Type B pancreatic cell (in vitro differentiated cells): ENCODE results near the gene DPM2. TPM values are rescaled to one million over a fixed set of nuclear protein-coding genes. Genes with fewer than 3 reads are reported as not detected.

Source experiments
- DNase-seq: peaks from one replicate; pipeline ENCODE4 v3.0.0; 2021; ENCODE audit warnings: mixed read lengths; ENCODE audit not compliant: unreplicated experiment; ENCODE audit errors: extremely low spot score
- H3K27ac Mint-ChIP-seq: 2 replicates; pipeline ENCODE4 v1.8.0; 2021; ENCODE audit warnings: mild to moderate bottlenecking, mixed read lengths
- H3K27me3 Mint-ChIP-seq: 2 replicates; pipeline ENCODE4 v1.8.0; 2021; ENCODE audit warnings: mixed read lengths
- H3K36me3 Mint-ChIP-seq: 2 replicates; pipeline ENCODE4 v1.8.0; 2021; ENCODE audit warnings: mixed read lengths
- H3K4me1 Mint-ChIP-seq: one replicate; pipeline ENCODE4 v1.8.0; 2021; ENCODE audit warnings: mixed read lengths; ENCODE audit not compliant: unreplicated experiment
- H3K4me3 Mint-ChIP-seq: 2 replicates; pipeline ENCODE4 v1.8.0; 2021; ENCODE audit warnings: mild to moderate bottlenecking, mixed read lengths
- H3K9me3 Mint-ChIP-seq: 2 replicates; pipeline ENCODE4 v1.8.0; 2021; ENCODE audit warnings: mixed read lengths
- CTCF ChIP-seq: fragments of 200-600 bp; sonication (generic); conservative IDR thresholded peaks from 2 replicates; pipeline ENCODE4 v1.5.0; 2021; ENCODE audit warnings: antibody characterized with exemption, mild to moderate bottlenecking
- total RNA-seq: library from RNA; stranded (reverse); gene quantifications from 2 replicates; pipeline ENCODE4 v1.2.1, GENCODE V29; 2021; ENCODE audit warnings: low replicate concordance

DPM2 gene
- total RNA-seq, 1 donor from 2014 or later = 41.6 TPM

- no peak for TF ChIP-seq CTCF
- no peaks in the 10 kb centered on the region for H3K9me3 Mint-ChIP-seq
These were observed 44.8 kb downstream of the DPM2 start for GRCh38 chr9:127892831-127893230.

GRCh38 chr9:127890053-127890452 is 47.6 kb downstream of the DPM2 start:
- Mint-ChIP-seq H3K27me3 (no peaks in the 10 kb centered on the region), H3K27ac (no peak overlapping the region), H3K4me3 (no peak overlapping the region), H3K9me3 (no peaks in the 10 kb centered on the region), H3K36me3 (peaks cover 45% of the 10 kb centered on the region), H3K4me1 (no peaks in the 10 kb centered on the region)
- DNase-seq = no peak
- TF ChIP-seq CTCF = no peak

More at GRCh38 chr9:127892831-127893230, 44.8 kb downstream of the DPM2 start:
- Mint-ChIP-seq H3K36me3 (peaks cover 45% of the 10 kb centered on the region), H3K27ac (no peak overlapping the region), H3K27me3 (no peaks in the 10 kb centered on the region), H3K4me3 (no peak overlapping the region), H3K4me1 (peaks cover 6% of the 10 kb centered on the region)
- DNase-seq = no peak

- Mint-ChIP-seq H3K9me3 (no peaks in the 10 kb centered on the region), H3K36me3 (peaks cover 27% of the 10 kb centered on the region), H3K27ac (no peak overlapping the region), H3K4me1 (no peaks in the 10 kb centered on the region), H3K27me3 (no peaks in the 10 kb centered on the region), H3K4me3 (no peak overlapping the region)
- DNase-seq = no peak
- TF ChIP-seq CTCF = peak; percentile 48
These were observed 49.9 kb downstream of the DPM2 start for GRCh38 chr9:127887792-127888191.

- no peaks in the 10 kb centered on the region for H3K4me1 Mint-ChIP-seq
- no peak for TF ChIP-seq CTCF
- H3K4me3 Mint-ChIP-seq = no peak overlapping the region
- H3K36me3 Mint-ChIP-seq = peaks cover 19% of the 10 kb centered on the region
- no peak overlapping the region for H3K27ac Mint-ChIP-seq
- DNase-seq = no peak
- no peaks in the 10 kb centered on the region for H3K9me3 Mint-ChIP-seq
- H3K27me3 Mint-ChIP-seq = no peaks in the 10 kb centered on the region
These were observed 51.2 kb downstream of the DPM2 start for GRCh38 chr9:127886401-127886972.

- no peaks in the 10 kb centered on the region for H3K9me3 Mint-ChIP-seq
- H3K27ac Mint-ChIP-seq = no peak overlapping the region
- H3K27me3 Mint-ChIP-seq = no peaks in the 10 kb centered on the region
- H3K4me1 Mint-ChIP-seq = no peaks in the 10 kb centered on the region
- no peak overlapping the region for H3K4me3 Mint-ChIP-seq
- no peak for DNase-seq
- TF ChIP-seq CTCF = no peak
- peaks cover 12% of the 10 kb centered on the region for H3K36me3 Mint-ChIP-seq
These were observed 52.0 kb downstream of the DPM2 start for GRCh38 chr9:127885508-127886281.

Other genes with a start within 250 kb of the DPM2 start
- gene CFAP157, start 230.9 kb downstream of the DPM2 start, total RNA-seq = 0.26 and 8.0 TPM in 2 replicates
- gene PTRH1, start 222.2 kb downstream of the DPM2 start, total RNA-seq = 12.0 and 13.9 TPM in 2 replicates
- gene TTC16, start 221.8 kb downstream of the DPM2 start, total RNA-seq = 0.10 TPM in 1 of 2 replicates, not detected in the other
- 21.5 and 21.9 TPM in 2 replicates for gene TOR2A, start 202.6 kb downstream of the DPM2 start, total RNA-seq
- gene SH2D3C, start 159.2 kb downstream of the DPM2 start, total RNA-seq = 1.6 and 7.1 TPM in 2 replicates
- 65.8 and 77.3 TPM in 2 replicates for gene CDK9, start 151.8 kb downstream of the DPM2 start, total RNA-seq
- gene FPGS, start 135.0 kb downstream of the DPM2 start, total RNA-seq = 18.7 and 42.4 TPM in 2 replicates
- gene ENG, start 83.2 kb downstream of the DPM2 start, total RNA-seq = 0.86 and 1.6 TPM in 2 replicates
- 35.2 and 59.8 TPM in 2 replicates for gene AK1, start 60.2 kb downstream of the DPM2 start, total RNA-seq
- gene ST6GALNAC6, start 38.3 kb downstream of the DPM2 start, total RNA-seq = 19.8 and 32.6 TPM in 2 replicates
- gene ST6GALNAC4, start 20.8 kb downstream of the DPM2 start, total RNA-seq = 11.9 and 17.5 TPM in 2 replicates
- gene PIP5KL1, start 7.1 kb downstream of the DPM2 start, total RNA-seq = 5.8 and 9.4 TPM in 2 replicates
- gene EEIG1, start 43.1 kb upstream of the DPM2 start, total RNA-seq = 61.1 and 74.8 TPM in 2 replicates
- gene NAIF1, start 129.5 kb upstream of the DPM2 start, total RNA-seq = 6.7 and 10.3 TPM in 2 replicates
- gene SLC25A25, start 130.4 kb upstream of the DPM2 start, total RNA-seq = 19.1 and 39.0 TPM in 2 replicates
- gene PTGES2, start 189.9 kb upstream of the DPM2 start, total RNA-seq = 67.2 and 85.0 TPM in 2 replicates
- gene LCN2, start 211.6 kb upstream of the DPM2 start, total RNA-seq = 10.7 and 12.4 TPM in 2 replicates
- gene BBLN, start 222.4 kb upstream of the DPM2 start, total RNA-seq = 108 and 150 TPM in 2 replicates